Cerebellar cortex (tissue), 1 donor: ENCODE results near the gene PTPRD.

ENCODE experiments used
- DNase-seq: peaks from one replicate; pipeline ENCODE4 v3.0.0-alpha.2; 2015; ENCODE audit warnings: low spot score

Gene PTPRD

DNA sequence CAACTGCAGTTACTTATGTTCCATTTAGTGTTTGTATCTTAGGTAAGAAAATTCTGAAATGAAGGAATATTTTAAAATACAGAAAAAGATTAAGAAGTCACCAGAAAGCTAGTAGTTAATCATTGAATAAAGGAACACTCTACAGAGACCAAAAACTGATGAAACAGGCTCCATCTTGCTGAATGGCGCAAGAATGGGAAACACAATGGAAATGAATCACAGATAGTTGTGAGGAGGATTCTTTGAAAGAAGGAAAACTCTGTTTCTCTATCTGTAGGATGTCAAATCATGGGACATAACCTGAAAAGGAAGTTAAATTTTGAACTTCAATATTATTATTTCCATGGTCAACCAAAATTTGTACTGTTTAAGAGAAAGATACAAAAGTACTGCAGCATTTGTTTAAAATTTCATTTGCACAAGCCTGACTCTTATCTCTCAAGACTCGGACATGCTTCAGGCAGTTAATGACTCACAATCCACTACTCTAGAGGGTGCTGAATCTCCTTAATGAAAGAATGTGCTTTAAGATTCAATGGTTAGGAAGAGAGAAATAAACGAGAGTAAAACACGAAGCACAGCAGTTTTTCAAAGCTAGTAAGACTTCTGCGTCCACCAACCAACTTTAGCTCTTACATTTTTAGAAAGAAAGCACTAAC, 1748.8 kb downstream of the PTPRD start:
- no peak for DNase-seq

DNA sequence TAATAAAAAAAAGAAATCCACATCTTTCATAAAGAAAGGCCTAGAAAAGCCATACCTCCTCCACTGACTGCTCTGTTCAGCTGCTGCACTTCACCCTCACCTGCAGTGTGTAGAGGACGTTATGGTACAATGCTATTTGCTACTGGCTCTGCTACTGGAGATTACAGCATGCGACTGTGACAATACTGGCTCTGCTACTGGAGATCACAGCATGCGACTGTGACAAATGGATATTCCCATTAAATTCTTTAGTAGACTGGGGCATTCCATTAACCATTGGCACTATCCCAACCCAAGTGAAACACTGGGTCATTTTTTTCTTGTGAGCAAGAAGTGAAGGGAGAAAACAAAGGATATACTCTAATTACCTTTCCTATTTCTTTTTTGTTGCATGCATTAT, 1749.7 kb downstream of the PTPRD start:
- no peak for DNase-seq

- no peak for DNase-seq
These were observed 1751.9 kb downstream of the PTPRD start for GRCh38 chr9:8860925-8861324.

- peak; percentile 29 for DNase-seq
These were observed 1752.7 kb downstream of the PTPRD start for GRCh38 chr9:8860086-8860485.

GRCh38 chr9:8859416-8859815, 1753.4 kb downstream of the PTPRD start:
- peak; percentile 52 for DNase-seq

GRCh38 chr9:8858596-8859161, 1754.1 kb downstream of the PTPRD start:
- DNase-seq: peak; percentile 62

GRCh38 chr9:8857926-8858595, 1754.7 kb downstream of the PTPRD start:
- peak; percentile 78 for DNase-seq

GRCh38 chr9:8857068-8857925, 1755.5 kb downstream of the PTPRD start:
- DNase-seq: peak; percentile 49

DNA sequence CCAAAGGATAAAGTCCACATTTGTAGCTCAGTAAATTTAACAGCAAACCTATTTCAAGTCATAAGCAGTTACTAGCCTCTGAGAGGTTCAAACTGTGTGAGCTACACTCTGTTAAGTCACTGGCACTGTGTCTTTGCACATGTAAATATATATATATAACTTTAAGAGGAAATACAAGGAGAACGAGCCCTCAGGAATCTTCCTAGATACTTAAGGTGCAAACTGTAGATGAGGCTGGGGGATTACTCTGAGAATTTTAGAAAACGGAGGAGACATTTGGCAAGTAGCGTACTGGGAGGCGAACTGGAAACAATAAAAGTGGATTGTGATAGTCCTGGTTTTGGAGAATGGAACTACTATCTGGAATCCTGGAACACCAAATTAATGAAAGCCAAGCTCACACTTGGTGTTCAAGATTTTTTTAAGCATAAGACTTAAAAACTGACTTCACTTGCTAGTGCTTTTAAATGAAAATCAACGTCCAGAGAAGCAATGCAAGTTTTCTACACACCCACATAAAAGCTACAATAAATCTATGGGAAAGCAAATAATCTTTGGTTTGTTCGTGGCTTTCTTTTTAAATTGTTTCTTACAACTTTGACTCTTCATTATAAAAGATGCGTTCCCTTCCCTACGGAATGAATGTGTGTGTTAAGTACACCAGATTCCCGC, 1756.3 kb downstream of the PTPRD start:
- DNase-seq: peak; percentile 70

DNA sequence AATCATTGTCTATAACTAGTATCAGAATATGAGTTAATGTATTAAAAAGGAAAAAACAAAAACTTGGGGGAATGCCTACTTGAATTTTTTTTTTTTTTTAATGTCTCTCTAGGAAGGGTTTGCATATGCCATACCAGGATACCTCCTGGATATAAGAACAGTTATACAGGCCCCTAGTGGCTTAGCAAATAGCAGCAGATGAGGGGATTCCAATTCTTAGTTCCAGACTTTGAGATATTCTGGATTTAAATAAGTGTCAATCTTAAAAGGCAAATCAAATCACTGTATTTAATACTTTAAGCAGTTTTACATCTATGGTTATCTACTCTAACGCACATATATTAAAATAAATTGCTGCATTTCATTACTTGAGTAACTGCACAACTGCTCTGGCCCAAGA, 1757.8 kb downstream of the PTPRD start:
- peak; percentile 84 for DNase-seq

DNA sequence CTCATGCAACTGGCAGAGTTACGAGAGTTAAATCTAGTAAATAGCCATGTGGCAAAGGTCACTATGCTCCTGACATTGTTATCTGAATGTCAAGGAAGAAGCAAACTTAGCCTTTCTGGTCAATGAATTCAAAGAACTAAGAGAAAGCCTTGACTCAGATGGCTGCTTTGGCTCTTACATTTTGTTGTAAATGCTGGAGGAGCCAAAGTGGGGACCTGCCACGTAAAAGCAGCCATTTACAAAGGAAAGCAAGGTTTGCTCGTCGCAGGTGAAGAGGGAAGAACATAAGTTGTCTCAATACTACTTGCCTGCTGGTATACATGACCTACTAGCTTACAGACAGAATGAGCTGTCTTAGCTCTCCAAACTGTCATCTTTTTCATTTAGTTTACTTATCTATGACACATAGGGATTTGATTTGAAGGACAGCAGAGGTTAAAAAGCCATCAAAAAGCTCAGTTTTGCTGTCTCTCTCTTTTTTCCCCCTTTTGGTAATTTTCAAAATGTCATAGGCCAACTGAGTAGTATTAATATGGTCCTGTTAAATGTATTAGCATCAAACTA, 1760.4 kb downstream of the PTPRD start:
- peak; percentile 54 for DNase-seq

DNA sequence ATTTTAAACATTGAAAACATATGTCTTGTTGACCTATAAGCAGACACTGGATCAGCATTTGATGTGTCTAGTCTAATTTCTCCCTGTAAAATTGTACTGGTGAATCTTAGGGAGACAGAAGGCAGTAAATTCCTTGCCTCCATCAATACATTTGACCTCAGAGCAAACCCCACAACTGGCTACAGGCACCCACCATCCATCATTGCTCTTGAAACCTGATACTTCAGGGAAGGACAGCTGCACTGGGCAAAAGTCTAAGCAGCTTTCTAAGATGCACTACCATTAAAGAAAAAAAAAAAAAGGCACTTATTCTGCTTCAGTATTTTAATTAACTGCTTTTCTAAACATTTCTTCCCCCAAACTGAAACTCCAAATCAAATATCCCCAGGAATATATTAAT, 1761.9 kb downstream of the PTPRD start:
- DNase-seq: no peak

DNA sequence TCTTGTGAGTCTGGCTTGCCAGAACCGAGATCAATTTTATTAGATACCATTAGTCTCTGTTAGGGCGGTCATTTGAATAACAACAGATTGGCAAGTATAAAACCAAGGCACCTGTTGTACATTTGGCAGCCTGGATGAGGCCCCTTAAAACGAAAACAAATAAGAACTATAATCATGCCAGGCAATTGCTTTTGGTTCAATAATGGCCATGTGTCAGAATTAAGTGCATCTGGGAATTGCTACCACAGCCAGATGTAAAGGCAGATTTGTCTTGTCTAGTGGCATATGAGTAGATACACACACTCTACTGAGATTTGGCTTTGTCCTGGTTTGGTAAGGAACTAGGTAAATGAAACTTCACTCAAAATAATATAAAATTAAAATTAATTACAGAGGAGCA, 1767.0 kb downstream of the PTPRD start:
- DNase-seq: no peak

- peak; percentile 30 for DNase-seq
These were observed 1767.4 kb downstream of the PTPRD start for GRCh38 chr9:8845376-8845775.

GRCh38 chr9:8844549-8844948, 1768.3 kb downstream of the PTPRD start:
- DNase-seq: no peak

DNA sequence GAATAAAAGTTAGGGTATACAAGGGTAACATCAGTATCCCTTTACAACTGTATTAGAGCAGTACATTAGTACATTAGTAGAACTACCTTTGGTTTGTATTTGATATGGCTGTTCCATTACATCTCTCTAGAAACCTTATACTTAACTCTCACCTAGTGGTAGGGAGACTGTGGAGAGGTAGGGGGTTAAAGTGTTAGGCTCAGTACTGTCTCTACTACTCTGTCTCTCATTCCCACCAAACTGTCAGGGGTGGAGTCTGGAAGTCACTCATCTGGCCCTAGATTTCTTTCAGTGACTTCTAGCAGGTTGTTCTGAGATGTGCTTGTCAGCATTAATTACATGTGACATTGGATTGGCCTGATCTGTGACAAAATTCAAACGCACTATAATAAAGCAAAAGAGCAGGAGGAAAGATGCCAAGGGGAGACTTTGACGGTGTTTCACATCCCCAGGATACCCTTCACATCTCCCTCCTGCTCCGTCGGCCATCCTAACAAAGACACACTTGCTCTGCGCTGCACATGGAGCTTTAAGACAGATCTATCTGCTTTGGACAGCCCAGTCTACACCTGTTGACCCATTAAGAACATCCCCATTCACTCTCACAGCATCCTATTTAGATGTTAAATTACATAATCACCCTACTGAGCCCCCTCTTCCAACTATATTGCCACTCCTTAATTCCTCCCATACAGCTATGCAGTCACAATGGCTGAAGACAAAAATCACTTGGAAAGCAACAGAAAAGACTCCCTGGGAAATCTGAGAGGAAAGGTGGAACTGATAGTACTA, 1770.2 kb downstream of the PTPRD start:
- DNase-seq: no peak

GRCh38 chr9:8838136-8838535, 1774.7 kb downstream of the PTPRD start:
- no peak for DNase-seq

DNA sequence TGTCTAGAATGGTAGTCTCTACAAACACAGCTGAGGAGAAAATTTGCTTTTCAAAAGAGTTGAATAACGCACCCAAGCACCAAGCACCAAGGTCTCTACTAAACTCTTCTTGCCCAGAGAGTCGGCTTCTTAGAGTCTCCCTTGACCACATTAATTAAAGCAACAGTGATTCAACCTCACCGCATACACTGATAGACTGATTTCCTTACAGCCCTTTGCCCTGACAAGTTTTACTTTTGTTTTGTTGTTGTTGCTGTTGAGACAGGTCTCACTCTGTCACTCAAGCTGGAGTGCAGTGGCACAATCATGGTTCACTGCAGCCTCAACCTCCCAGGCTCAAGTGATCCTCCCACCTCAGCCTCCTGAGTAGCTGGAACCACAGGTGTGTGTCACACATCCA, 1777.5 kb downstream of the PTPRD start:
- DNase-seq: no peak

- no peak for DNase-seq
These were observed 1779.8 kb downstream of the PTPRD start for GRCh38 chr9:8832955-8833354.

DNA sequence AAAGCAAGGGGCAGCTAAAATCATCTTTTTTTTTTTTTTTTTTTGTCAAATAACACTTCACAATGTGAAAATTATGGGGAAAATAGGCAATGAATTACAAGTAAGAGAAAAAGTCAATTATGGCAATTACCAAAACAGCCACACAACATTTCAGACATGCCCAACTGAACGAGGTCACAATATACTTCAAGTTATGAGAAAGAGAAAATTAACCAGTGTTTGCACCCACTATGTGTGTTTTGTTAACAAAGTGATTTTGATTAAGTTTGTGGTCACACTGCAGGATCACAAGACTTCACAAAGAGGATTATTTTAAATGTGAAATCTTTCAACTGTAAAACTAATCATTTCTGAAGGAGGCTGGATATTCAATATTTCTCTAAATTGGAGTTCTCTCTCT, 1780.4 kb downstream of the PTPRD start:
- DNase-seq: no peak

DNA sequence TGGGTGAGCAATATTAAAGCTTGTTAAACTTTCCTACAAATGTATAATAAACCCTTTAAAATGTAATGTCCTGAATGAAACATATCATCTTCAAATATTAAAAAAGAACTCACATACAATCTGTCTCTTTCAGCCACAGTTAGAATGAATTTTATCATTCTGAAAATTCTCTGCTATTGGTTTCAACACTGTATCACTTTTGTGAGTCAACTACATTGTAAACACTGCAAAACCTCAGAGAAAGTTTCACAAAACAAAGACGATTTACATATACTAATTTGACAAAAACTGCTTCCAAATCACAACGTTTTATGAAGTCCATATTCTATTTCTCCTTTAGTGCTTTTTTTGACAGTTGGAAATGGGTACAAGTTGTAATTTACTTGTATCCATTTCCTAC, 1781.2 kb downstream of the PTPRD start:
- no peak for DNase-seq
